SHP77 (cell line): ENCODE results near the gene CARD11.

Experiments
- DNase-seq, 2 experiments: peaks; one replicate each; lab custom pipeline; 2025; lab: John Stamatoyannopoulos, UW

The CARD11 gene

DNA sequence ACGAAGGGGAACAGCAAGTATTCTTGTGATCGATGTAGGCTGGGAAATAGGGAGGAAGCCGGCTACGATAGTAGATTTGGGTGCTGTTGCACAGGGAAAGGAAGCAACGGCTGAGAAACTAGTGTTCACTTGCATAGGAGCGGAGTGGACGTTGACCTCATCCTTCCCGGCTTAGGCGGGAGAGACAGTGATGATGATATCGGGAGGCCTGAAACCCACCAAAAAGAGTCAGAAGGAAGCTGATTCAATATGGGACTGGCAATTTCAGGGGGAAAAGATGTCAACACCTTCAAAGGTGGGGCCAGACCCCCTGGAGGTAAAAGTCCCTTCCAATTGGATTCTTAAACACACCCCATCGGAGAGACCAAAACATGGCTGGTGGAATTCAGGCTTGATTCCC lies 61.3 kb downstream of the CARD11 start:
- no peak for DNase-seq

- DNase-seq = no peak
Measured at GRCh38 chr7:2981103-2981480, 62.6 kb downstream of the CARD11 start.

GRCh38 chr7:2980401-2981102 lies 63.1 kb downstream of the CARD11 start:
- DNase-seq = no peak

DNA sequence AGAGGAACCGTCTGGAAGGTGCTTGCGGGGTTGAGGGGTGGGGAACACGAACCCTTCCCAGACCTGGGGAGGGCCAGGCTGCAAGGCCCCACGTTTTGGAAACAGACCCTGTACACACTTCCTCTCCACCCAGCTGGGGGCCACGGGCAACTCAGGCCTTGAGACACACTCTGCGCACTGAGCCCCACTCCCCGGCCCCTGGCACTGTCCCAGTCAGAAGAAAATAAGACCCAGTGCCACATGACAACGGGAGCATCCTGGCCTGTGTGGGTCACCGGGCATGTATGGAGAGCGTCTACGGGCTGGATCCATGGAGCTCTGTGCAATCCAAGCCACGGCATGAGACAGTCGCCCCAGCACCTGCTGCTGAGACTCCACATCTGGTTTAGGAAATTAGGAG lies 63.7 kb downstream of the CARD11 start:
- no peak for DNase-seq

GRCh38 chr7:2979201-2979631 lies 64.5 kb downstream of the CARD11 start:
- no peak for DNase-seq

DNA sequence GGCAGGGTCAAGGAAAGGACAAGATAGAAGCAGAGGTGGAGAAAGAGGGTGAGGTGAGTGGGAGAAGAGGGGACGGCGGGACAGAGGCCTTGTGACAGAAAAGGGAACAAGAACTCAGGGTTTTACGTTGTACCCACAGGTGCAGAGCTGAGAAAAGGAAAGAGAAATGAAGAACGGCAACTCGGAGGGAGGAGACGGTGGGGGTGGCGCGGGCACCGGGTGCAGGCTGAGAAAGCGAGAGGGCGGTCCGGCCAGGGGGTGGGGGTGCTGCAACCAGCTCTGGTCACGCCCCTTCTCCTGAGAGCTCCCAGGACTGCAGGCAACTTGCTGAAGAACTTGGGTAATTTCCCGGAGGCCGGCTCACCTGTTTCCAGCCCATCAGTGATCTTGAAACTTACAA lies 65.3 kb downstream of the CARD11 start:
- DNase-seq = no peak

DNA sequence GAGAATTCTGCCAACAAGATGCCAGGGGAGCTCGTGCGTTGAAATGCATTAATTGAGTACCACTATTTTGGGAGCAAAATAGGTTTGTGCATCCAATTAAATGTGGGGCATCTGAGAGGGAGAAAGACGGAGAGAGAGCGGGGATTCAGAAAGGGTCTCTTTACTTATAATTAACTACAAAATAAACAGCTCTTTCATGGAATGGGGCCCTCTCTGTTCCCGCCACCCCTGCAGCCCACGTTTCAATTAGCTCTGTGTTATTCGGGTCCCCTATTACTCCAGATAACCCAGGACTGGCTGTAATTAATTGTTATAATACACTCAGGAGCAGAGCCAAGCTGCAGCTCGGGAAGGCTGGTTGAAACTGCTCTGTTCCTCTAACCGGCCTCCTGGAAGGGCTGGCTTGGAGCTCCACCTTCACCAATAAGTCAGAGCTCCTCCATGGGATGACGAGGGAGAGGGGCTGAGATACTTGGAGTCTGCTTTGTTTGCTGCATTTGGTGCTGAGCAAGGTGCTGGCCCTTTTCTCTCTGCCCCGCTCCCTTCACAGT lies 67.8 kb downstream of the CARD11 start:
- no peak for DNase-seq

- DNase-seq = no peak
Measured at GRCh38 chr7:2974093-2974819, 69.4 kb downstream of the CARD11 start.

DNA sequence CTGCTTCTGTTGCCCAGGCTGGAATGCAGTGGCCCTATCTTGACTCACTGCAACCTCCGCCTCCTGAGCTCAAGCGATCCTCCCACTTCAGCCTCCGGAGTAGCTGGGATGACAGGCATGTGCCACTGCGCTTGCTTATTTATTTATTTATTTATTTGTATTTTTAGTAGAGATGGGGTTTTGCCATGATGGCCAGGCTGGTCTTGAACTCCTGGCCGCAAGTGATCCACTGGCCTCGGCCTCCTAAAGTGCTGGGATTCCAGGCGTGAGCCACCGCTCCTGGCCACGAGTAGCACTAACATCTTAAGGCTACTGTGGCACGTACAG lies 70.9 kb downstream of the CARD11 start:
- DNase-seq = no peak

- DNase-seq = no peak
Measured at GRCh38 chr7:2971914-2972834, 71.5 kb downstream of the CARD11 start.

- no peak for DNase-seq
Measured at GRCh38 chr7:2970861-2971260, 72.8 kb downstream of the CARD11 start.

DNA sequence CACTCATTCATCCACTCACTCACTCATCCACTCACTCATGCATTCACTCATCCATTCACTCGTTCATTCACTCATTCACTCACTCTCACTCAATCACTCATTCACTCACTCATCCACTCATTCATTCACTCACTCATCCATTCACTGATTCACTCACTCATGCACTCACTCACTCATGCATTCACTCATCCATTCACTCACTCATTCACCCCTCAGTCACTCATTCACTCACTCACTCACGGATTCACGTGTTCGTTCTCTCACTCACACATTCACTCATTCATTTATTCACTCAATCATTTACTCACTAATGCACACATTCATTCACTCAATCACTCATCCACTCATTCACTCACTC lies 73.4 kb downstream of the CARD11 start:
- DNase-seq = no peak

GRCh38 chr7:2969398-2970306 lies 74.0 kb downstream of the CARD11 start:
- no peak for DNase-seq

DNA sequence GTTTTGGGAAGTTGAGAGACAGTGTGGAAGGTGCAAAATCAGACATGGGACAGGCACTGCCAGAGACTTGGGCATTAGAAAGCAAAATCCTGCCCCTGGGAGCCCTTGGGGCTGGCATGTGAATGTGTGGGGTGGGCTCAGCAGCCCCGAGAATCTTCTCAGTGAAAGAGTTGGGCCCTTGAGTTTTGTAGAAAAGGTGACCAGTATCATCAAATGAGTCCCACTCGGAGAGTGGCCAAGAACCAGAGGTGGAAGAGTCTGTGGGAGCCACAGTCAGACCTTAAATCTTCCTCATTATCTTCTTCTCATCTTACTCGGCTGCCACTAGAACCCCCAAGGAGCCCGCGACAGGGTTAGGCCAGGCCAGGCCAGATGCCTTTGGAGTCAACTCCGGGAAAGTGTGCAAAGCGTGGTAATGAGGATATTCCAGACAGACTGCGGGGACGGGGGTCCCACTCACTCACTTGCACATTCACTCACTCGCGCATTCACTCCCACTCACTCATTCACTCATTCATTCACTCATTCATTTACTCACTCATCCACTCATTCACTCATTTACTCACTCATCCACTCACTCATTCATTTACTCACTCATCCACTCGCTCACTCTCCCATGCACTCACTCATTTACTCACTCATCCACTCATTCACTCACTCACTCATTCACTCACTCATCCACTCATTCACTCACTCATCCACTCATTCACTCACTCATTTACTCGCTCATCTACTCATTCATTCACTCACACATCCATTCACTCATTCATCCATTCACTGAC lies 74.9 kb downstream of the CARD11 start:
- no peak for DNase-seq

- DNase-seq = no peak
Measured at GRCh38 chr7:2968176-2968575, 75.5 kb downstream of the CARD11 start.

DNA sequence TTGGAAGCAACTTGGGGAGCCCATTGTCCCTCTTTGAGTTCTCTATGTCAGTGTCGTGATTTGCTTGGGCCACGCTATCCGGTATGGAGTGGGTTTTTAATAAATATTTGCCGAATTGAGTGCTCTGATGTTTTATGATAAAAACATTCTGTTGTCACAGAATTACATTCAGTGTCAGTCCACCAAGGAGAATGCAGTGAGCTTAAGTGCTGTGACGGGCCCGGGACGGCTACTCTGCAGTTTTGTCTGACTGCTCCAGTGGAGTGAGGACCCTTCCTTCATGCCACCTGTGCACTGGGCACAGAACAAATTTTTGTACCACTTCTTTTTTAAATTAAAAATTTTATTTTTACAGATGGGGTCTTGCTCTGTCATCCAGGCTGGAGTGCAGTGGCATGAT lies 76.0 kb downstream of the CARD11 start:
- no peak for DNase-seq

DNA sequence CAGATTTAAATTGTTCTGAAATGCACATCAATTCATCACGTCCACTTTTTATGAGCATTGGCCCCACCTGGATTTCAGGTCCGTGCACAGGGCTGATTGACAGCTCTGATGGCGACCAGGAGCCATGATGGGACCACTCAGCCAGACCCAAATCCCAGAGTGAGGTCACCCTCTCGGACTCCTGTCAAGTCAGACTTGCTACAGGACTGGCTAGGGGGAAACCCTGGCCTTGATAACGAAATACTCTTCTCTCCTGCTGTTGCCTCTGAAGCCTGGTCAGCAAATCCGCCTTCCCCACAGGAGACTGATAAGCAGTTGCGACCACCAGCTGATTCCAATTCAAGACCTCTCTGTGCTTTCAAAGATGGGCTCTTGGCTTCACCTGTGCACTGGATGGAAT lies 76.4 kb downstream of the CARD11 start:
- no peak for DNase-seq

- DNase-seq = no peak
Measured at GRCh38 chr7:2966466-2967078, 77.1 kb downstream of the CARD11 start.

DNA sequence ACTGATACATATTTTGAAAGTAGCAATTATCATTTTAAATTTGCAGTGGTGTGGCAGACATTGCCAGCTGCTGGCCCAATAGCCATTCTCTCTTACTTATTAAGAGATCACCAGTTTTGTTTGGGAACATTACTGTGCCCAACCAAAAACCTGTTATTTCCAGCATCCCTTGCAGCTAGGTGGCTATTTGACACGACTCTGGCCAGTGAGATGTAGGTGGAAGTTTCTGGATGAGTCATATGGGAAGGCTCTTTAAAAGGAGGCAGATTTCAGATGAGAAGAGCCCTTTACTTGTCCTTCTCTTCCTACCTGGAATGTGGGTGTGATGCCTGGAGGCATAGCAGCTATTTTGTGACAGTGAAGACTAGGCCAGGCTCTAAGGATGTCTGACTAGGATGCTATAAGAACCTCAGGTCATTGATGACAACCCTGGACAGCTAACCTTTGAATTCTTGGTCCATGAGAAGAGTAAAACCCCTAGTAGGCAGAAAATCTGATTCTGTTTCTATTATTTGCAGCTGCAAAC lies 77.9 kb downstream of the CARD11 start:
- no peak for DNase-seq

- DNase-seq = no peak
Measured at GRCh38 chr7:2965301-2965700, 78.4 kb downstream of the CARD11 start.
